Body of pancreas (tissue), 4 donors: ENCODE results near the gene PVALB. TPM values are rescaled to one million over a fixed set of nuclear protein-coding genes. Genes with fewer than 3 reads are reported as not detected.

Source experiments
- ATAC-seq: fragments of 150-250 bp; one replicate; pipeline ENCODE4 v1.9.1; 2016
- DNase-seq, 4 donors: peaks; one replicate each; pipeline ENCODE4 v3.0.0-alpha.2; 2019
- H3K27ac ChIP-seq, 4 donors: fragments of 200-600 bp; sonication (generic); 1 replicate in 3 of 4; 2 replicates in 1 of 4; pipeline versions ENCODE4 v1.5.1 to v1.6.1; 2016 to 2019; ENCODE audit warnings: mild to moderate bottlenecking in 1 of 4, mixed read lengths in 1 of 4, moderate library complexity in 1 of 4
- H3K27me3 ChIP-seq, 2 donors: fragments of 200-600 bp; sonication (generic); one replicate each; pipeline ENCODE4 v1.6.0; 2016; ENCODE audit warnings: mild to moderate bottlenecking in 1 of 2
- H3K36me3 ChIP-seq, 2 donors: fragments of 200-600 bp; sonication (generic); replicated peaks in 1 of 2; 2 replicates each; pipeline ENCODE4 v1.5.1; 2016; ENCODE audit warnings: low read depth in 2 of 2; ENCODE audit not compliant: insufficient read depth in 1 of 2
- H3K4me1 ChIP-seq: fragments of 200-600 bp; sonication (generic); one replicate; pipeline ENCODE4 v1.6.0; 2016
- H3K4me3 ChIP-seq, 2 donors: fragments of 200-600 bp; sonication (generic); 1 replicate in 1 of 2; 2 replicates in 1 of 2; pipeline ENCODE4 v1.5.1; 2016 to 2019
- H3K9me3 ChIP-seq, 3 donors: fragments of 200-600 bp; sonication (generic); 1 replicate in 2 of 3; 2 replicates in 1 of 3; pipeline ENCODE4 v1.5.1; 2016
- POLR2A ChIP-seq, 3 donors: fragments of 450-650 bp; IDR thresholded peaks; one replicate each; pipeline ENCODE4 v1.6.1; 2016; ENCODE audit warnings: antibody characterized with exemption in 3 of 3, mild to moderate bottlenecking in 2 of 3
- WGBS, 2 donors: methylation state at CpG; one replicate each; pipeline ENCODE4 v1.1.5; 2017; 5-methylcytosine and 5-hydroxymethylcytosine counted together
- intact Hi-C: fragments of 100-400 bp; cut with DNase I; formaldehyde crosslinking; loops from one replicate; pipeline ENCODE4 v1.15.1; 2023
- total RNA-seq, 2 donors: library from RNA; depleted of rRNA; stranded (reverse); fragments of >200 nt; gene quantifications; one replicate each; pipeline ENCODE4 v1.1.0, GENCODE V29; 2016
- TF ChIP-seq, protein P1 (sequence below), 7 experiments: fragments of 450-650 bp in 4 of 7; fragments of 200-600 bp in 3 of 7; sonication (generic) in 3 of 7; IDR thresholded peaks; one replicate each; pipeline ENCODE4 v1.5.1; 2016 to 2019; ENCODE audit warnings: antibody characterized with exemption in 7 of 7

Gene PVALB
- total RNA-seq, result not detected

DNA sequence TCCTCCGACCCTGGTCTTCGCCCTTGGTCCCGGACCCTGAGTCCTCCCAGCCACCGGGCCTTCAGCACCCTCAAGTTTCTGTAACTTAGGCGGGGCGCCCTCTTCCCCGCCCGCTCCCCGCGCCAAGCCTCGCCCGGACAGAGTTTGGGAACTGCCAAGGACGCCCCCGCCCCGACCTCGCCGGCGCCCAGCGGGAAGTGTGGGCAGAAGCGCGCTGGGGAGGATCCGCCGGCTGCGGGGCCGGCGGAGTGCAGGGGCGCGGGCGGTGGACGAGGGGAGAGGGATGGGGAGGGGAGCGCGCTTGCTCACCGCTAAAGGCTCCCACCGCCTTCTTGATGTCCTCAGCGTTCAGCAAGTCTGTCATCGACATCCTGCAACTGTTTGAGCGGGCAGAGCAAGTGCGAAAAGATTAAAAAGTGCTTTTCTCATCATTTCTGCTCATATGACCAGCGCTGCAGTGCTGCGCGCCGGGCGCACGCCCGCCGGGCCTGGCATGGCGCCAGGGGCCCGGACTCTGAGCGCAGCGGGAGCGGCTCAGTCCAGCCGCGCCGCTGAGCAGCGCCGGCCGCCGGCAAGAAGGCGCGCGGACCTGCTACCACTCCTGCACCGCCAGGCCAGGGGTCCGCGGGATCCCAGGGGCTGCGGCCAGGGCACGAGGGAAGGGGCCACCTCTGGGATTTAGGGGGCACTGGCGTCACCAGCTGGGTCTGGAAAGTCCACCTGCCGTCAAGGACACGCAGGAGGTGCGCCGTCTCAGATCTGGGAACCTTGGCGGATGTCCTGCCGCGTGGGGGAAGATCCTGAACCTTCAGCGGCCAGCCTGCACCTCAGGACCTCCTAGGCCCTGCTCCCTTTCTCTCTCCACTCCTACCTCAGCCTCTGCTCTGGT lies at the start of gene PVALB:
TSS of gene PVALB (minus strand) at position 400 of the 889 bp plus-strand sequence. CDS start at position 370, 30 bp downstream.
- Histone ChIP-seq H3K9me3 (no peaks in the 10 kb centered on the region), H3K4me1 (peaks cover 21% of the 10 kb centered on the region), H3K36me3 (no peaks in the 10 kb centered on the region), H3K27me3 (peaks cover 0 to 34% of the 10 kb centered on the region in 2 donors), H3K27ac (no peak within 1 kb of the TSS), H3K4me3 (no peak within 1 kb of the TSS)
- intact Hi-C loops, result no loop called here
- DNase-seq, result peak; percentile 6 to 44 (median 24)
- ATAC-seq, result peak; percentile 78
- TF ChIP-seq, protein P1, sequence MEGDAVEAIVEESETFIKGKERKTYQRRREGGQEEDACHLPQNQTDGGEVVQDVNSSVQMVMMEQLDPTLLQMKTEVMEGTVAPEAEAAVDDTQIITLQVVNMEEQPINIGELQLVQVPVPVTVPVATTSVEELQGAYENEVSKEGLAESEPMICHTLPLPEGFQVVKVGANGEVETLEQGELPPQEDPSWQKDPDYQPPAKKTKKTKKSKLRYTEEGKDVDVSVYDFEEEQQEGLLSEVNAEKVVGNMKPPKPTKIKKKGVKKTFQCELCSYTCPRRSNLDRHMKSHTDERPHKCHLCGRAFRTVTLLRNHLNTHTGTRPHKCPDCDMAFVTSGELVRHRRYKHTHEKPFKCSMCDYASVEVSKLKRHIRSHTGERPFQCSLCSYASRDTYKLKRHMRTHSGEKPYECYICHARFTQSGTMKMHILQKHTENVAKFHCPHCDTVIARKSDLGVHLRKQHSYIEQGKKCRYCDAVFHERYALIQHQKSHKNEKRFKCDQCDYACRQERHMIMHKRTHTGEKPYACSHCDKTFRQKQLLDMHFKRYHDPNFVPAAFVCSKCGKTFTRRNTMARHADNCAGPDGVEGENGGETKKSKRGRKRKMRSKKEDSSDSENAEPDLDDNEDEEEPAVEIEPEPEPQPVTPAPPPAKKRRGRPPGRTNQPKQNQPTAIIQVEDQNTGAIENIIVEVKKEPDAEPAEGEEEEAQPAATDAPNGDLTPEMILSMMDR (IDR thresholded peaks at IDR 0.05), result peak in 1 of 7 experiments; percentile 7
- no peak for TF ChIP-seq POLR2A (IDR thresholded peaks at IDR 0.05)
- WGBS, 2 donors, result 0 to 2% methylated on average over 17 to 71 of the region's 75 CpGs

GRCh38 chr22:36865346-36865745 lies 48.5 kb upstream of the PVALB start:
- Histone ChIP-seq H3K27ac (no peak overlapping the region), H3K27me3 (peaks cover 0 to 4% of the 10 kb centered on the region in 2 donors), H3K9me3 (no peaks in the 10 kb centered on the region), H3K36me3 (no peaks in the 10 kb centered on the region), H3K4me1 (no peaks in the 10 kb centered on the region), H3K4me3 (no peak overlapping the region)
- DNase-seq (no peak), ATAC-seq (no peak)
- WGBS, 2 donors, result 21 to 24% methylated on average over 13 of the region's 13 CpGs
- TF ChIP-seq, protein P1 (IDR thresholded peaks at IDR 0.05), result no peak
- TF ChIP-seq POLR2A (IDR thresholded peaks at IDR 0.05), result no peak
- intact Hi-C loops, result loop anchor here (10.0 kb wide), 1 partner anchor 189 kb away; the partner anchor contains the start of gene KCTD17

GRCh38 chr22:36864454-36865215 lies 47.8 kb upstream of the PVALB start:
- Histone ChIP-seq H3K36me3 (no peaks in the 10 kb centered on the region), H3K4me1 (no peaks in the 10 kb centered on the region), H3K27ac (no peak overlapping the region), H3K27me3 (no peaks in the 10 kb centered on the region), H3K9me3 (no peaks in the 10 kb centered on the region), H3K4me3 (no peak overlapping the region)
- DNase-seq, result no peak
- WGBS, 2 donors, result 70 to 80% methylated on average over 14 of the region's 14 CpGs
- TF ChIP-seq, protein P1 (IDR thresholded peaks at IDR 0.05), result no peak
- no peak for TF ChIP-seq POLR2A (IDR thresholded peaks at IDR 0.05)
- ATAC-seq, result no peak
- intact Hi-C loops, result loop anchor here (5.0 to 10.0 kb wide), 2 partner anchors 190 to 317 kb away; partner anchors contain the start of gene KCTD17

DNA sequence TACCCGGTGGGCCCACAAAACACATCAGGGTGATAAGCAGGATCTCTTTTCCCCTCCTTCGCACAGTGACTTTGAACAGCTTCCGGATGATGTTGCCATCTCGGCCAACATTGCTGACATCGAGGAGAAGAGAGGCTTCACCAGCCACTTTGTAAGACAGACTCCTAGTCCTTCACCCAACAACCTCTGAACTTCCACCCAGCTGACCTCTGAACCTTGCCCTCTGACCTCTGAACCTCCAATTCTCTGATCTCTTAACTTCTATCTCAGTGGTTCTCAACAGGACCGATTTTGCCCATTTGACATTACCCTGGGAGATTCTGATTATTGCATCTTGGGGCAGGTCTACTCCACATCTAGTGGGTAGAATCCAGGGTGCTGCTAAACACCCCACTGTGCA lies 47.1 kb upstream of the PVALB start:
- Histone ChIP-seq H3K4me1 (no peaks in the 10 kb centered on the region), H3K36me3 (no peaks in the 10 kb centered on the region), H3K9me3 (no peaks in the 10 kb centered on the region), H3K27ac (no peak overlapping the region), H3K27me3 (no peaks in the 10 kb centered on the region), H3K4me3 (no peak overlapping the region)
- DNase-seq (no peak), ATAC-seq (no peak)
- intact Hi-C loops, result loop anchor here (5.0 to 10.0 kb wide), 2 partner anchors 191 to 317 kb away; partner anchors contain the start of gene KCTD17
- WGBS, 2 donors, result 66 to 70% methylated on average over 4 to 6 of the region's 6 CpGs
- TF ChIP-seq, protein P1 (IDR thresholded peaks at IDR 0.05), result no peak
- no peak for TF ChIP-seq POLR2A (IDR thresholded peaks at IDR 0.05)
